Activated T-helper 1 cell treated with anti-CD3 and anti-CD28 coated beads, Interleukin-12 subunit alpha, Interleukin-12 subunit beta, Interleukin-2, Interleukin-4 antibody, amounts not matched to agents 30 ng/mL and 10 ng/mL and 1 ng/mL, durations not matched to agents 14 hours and 24 hours and 36 hours (primary cell): ENCODE data around the gene KRR1. TPM values are rescaled to one million over a fixed set of nuclear protein-coding genes. Genes with fewer than 3 reads are reported as not detected.
"Not testable (repeated sequence)": the region's sequence is repeated elsewhere in the genome, so short reads cannot be mapped to it uniquely, and the experiment has no call there.

Source experiments
- DNase-seq: peaks from one replicate; pipeline ENCODE4 v3.0.0; 2021; ENCODE audit warnings: low spot score
- H3K27ac Mint-ChIP-seq: one replicate; pipeline ENCODE4 v1.8.0; 2021; ENCODE audit warnings: mild to moderate bottlenecking, mixed read lengths
- H3K27me3 Mint-ChIP-seq: one replicate; pipeline ENCODE4 v1.8.0; 2022; ENCODE audit warnings: mild to moderate bottlenecking, moderate library complexity, mixed read lengths; ENCODE audit not compliant: insufficient read depth
- H3K36me3 Mint-ChIP-seq: one replicate; pipeline ENCODE4 v1.8.0; 2021; ENCODE audit warnings: low read depth, mixed read lengths
- H3K4me1 Mint-ChIP-seq: one replicate; pipeline ENCODE4 v1.8.0; 2021; ENCODE audit warnings: low read depth, mixed read lengths
- H3K4me3 Mint-ChIP-seq: one replicate; pipeline ENCODE4 v1.8.0; 2021; ENCODE audit warnings: mild to moderate bottlenecking, moderate library complexity, mixed read lengths
- H3K9me3 Mint-ChIP-seq: one replicate; pipeline ENCODE4 v1.8.0; 2021; ENCODE audit warnings: mixed read lengths
- intact Hi-C: fragments of 100-400 bp; cut with micrococcal nuclease; formaldehyde crosslinking; loops from one replicate; pipeline ENCODE4 v1.15.1; 2024
- total RNA-seq: library from RNA; stranded (reverse); gene quantifications from 2 replicates; pipeline ENCODE4 v1.2.3, GENCODE V29; 2022

KRR1 gene
- total RNA-seq, 1 donor from 2014 or later, result 130 TPM

GRCh38 chr12:75508159-75508558, 3.2 kb downstream of the KRR1 start:
- Mint-ChIP-seq H3K27ac (no peak overlapping the region), H3K4me3 (no peak overlapping the region), H3K9me3 (peaks cover 7% of the 10 kb centered on the region), H3K36me3 (peaks cover 31% of the 10 kb centered on the region), H3K4me1 (peaks cover 58% of the 10 kb centered on the region), H3K27me3 (no peaks in the 10 kb centered on the region)
- intact Hi-C loops, result no loop called here
- DNase-seq, result no peak

DNA sequence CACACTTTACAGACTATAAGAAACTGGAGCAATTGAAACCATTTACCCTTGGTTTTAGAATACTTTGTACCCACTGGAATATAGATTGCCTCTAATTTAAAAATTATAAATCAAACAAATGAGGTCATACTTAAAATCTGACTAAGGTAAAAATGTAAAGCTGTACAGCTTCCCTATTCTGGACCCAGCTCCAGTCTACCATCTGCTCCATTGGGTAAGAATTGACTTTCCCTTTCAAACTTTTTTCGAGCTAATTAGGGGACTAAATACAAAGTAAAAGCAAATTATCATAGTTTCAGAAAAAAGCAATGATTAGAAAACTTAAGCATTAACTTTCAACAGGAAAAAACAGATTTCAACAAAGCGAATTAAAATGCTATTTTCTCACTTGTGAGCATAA, 4.3 kb downstream of the KRR1 start:
- Mint-ChIP-seq H3K4me1 (peaks cover 56% of the 10 kb centered on the region), H3K27me3 (no peaks in the 10 kb centered on the region), H3K4me3 (no peak overlapping the region), H3K27ac (no peak overlapping the region), H3K36me3 (peaks cover 31% of the 10 kb centered on the region), H3K9me3 (peaks cover 5% of the 10 kb centered on the region)
- DNase-seq, result no peak
- intact Hi-C loops, result no loop called here

GRCh38 chr12:75505706-75506312, 5.6 kb downstream of the KRR1 start:
- DNase-seq, result no peak
- no peaks in the 10 kb centered on the region for H3K9me3 Mint-ChIP-seq
- no peak overlapping the region for H3K4me3 Mint-ChIP-seq
- intact Hi-C loops, result loop anchor here (1.0 to 2.0 kb wide), 2 partner anchors 69 to 172 kb away; partner anchors contain the start of gene GLIPR1L1
- peaks cover 28% of the 10 kb centered on the region for H3K36me3 Mint-ChIP-seq
- H3K4me1 Mint-ChIP-seq, result peaks cover 48% of the 10 kb centered on the region
- no peaks in the 10 kb centered on the region for H3K27me3 Mint-ChIP-seq
- H3K27ac Mint-ChIP-seq, result no peak overlapping the region

GRCh38 chr12:75503866-75504265, 7.5 kb downstream of the KRR1 start:
- peaks cover 32% of the 10 kb centered on the region for H3K36me3 Mint-ChIP-seq
- H3K4me3 Mint-ChIP-seq, result no peak overlapping the region
- H3K27me3 Mint-ChIP-seq, result no peaks in the 10 kb centered on the region
- H3K9me3 Mint-ChIP-seq, result no peaks in the 10 kb centered on the region
- intact Hi-C loops, result loop anchor here (2.0 kb wide), 1 partner anchor 67 kb away; no protein-coding TSS in a partner anchor
- no peak overlapping the region for H3K27ac Mint-ChIP-seq
- peaks cover 29% of the 10 kb centered on the region for H3K4me1 Mint-ChIP-seq
- DNase-seq, result no peak

DNA sequence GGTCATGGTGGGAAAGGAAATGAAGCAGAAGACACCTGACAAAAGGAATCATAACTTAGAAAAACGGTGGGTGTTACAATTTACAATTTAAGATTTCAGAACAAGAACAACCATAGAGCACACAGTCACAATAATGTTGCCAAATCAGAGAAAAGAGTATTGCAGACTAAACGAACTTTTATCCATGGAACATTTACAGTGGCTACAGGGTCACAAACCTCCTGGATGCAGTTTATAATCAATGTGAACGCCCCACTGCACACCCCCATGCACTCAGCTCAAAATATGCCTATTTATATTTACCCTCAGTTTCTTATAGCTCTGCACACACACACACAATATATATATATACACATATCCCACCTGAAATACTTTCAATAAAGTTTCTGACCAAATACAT, 8.0 kb downstream of the KRR1 start:
- no peak overlapping the region for H3K27ac Mint-ChIP-seq
- H3K4me3 Mint-ChIP-seq, result no peak overlapping the region
- DNase-seq, result no peak
- peaks cover 35% of the 10 kb centered on the region for H3K36me3 Mint-ChIP-seq
- H3K27me3 Mint-ChIP-seq, result no peaks in the 10 kb centered on the region
- peaks cover 30% of the 10 kb centered on the region for H3K4me1 Mint-ChIP-seq
- intact Hi-C loops, result no loop called here
- no peaks in the 10 kb centered on the region for H3K9me3 Mint-ChIP-seq

DNA sequence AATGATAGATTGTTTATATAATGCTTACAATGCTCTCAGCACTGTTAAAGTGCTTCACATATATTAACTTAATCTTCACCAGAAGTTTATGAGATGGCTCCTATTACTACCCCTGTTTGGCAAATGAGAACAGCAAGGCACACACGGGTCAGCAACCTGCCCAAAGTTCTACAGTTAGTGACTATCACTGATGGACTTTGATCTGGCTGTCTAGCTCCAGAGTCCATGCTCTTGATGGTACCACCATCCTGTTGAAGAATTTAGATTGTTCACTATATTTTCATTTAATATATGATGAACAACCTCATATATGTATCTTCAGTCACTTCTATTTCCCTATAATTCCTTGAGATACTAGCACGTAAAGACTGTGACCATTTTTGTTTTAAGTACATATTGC, 20.2 kb downstream of the KRR1 start:
- H3K27ac Mint-ChIP-seq, result no peak overlapping the region
- no peaks in the 10 kb centered on the region for H3K9me3 Mint-ChIP-seq
- H3K27me3 Mint-ChIP-seq, result no peaks in the 10 kb centered on the region
- intact Hi-C loops, result no loop called here
- peaks cover 18% of the 10 kb centered on the region for H3K4me1 Mint-ChIP-seq
- H3K4me3 Mint-ChIP-seq, result no peak overlapping the region
- no peak for DNase-seq
- peaks cover 17% of the 10 kb centered on the region for H3K36me3 Mint-ChIP-seq

DNA sequence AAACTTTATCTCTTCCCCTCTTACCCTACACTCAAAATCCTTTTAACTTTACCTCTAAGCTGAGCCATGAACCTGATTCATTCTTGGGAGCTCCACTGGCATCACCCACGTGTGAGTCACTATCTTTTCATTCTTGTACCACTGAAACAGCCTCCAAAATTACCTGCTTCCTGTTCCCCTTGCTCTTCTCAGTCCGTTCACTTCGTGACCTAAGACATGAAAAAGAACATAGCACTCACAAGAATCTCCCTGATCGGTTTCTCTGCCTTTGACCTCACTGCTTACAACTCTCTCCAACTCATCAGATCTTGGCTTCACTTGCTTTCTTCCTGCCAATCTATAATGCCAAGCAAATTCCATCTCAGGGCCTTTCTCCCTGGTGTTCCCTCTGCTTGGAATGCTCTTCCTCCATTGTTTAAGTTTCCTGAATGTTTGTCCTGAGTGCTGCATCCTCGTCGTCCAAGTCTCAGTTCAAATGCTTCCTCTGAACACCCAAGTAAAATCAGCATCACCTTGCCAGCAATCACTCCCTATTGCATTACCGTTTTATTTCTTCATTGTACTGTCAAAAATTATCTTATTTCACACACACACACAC, 21.7 kb downstream of the KRR1 start:
- no peaks in the 10 kb centered on the region for H3K9me3 Mint-ChIP-seq

GRCh38 chr12:75489187-75489586, 22.2 kb downstream of the KRR1 start:
- Mint-ChIP-seq H3K4me1 (peaks cover 27% of the 10 kb centered on the region), H3K36me3 (peaks cover 22% of the 10 kb centered on the region), H3K9me3 (no peaks in the 10 kb centered on the region), H3K27ac (peak overlapping the region; percentile 64), H3K27me3 (no peaks in the 10 kb centered on the region), H3K4me3 (peak overlapping the region; percentile 0)
- intact Hi-C loops, result loop anchor here (1.0 to 10.0 kb wide), 5 partner anchors 9 to 1576 kb away; partner anchors contain the start of genes E2F7, GLIPR1, GLIPR1L2 and KRR1
- no peak for DNase-seq

More for the DNA sequence above, 21.7 kb downstream of the KRR1 start:
- Mint-ChIP-seq H3K27me3 (no peaks in the 10 kb centered on the region), H3K36me3 (peaks cover 20% of the 10 kb centered on the region), H3K4me3 (peak overlapping the region; percentile 0), H3K27ac (peak overlapping the region; percentile 64), H3K4me1 (peaks cover 24% of the 10 kb centered on the region)
- DNase-seq, result no peak
- intact Hi-C loops, result loop anchor here (1.0 to 10.0 kb wide), 5 partner anchors 9 to 1575 kb away; partner anchors contain the start of genes E2F7, GLIPR1, GLIPR1L2 and KRR1

- no peak for DNase-seq
- intact Hi-C loops, result loop anchor here (2.0 to 10.0 kb wide), 3 partner anchors 98 to 1576 kb away; partner anchors contain the start of genes E2F7 and GLIPR1L2
- Mint-ChIP-seq H3K4me1 (peaks cover 26% of the 10 kb centered on the region), H3K9me3 (no peaks in the 10 kb centered on the region), H3K36me3 (peaks cover 20% of the 10 kb centered on the region), H3K4me3 (no peak overlapping the region), H3K27me3 (no peaks in the 10 kb centered on the region), H3K27ac (no peak overlapping the region)
Measured at GRCh38 chr12:75488553-75488952, 22.9 kb downstream of the KRR1 start.

- Mint-ChIP-seq H3K4me1 (peaks cover 39% of the 10 kb centered on the region), H3K4me3 (no peak overlapping the region), H3K27me3 (no peaks in the 10 kb centered on the region), H3K9me3 (no peaks in the 10 kb centered on the region), H3K36me3 (peaks cover 20% of the 10 kb centered on the region), H3K27ac (no peak overlapping the region)
- intact Hi-C loops, result loop anchor here (10.0 kb wide), 2 partner anchors 787 to 1577 kb away; partner anchors contain the start of gene E2F7
- DNase-seq, result no peak
Measured at GRCh38 chr12:75487308-75487707, 24.1 kb downstream of the KRR1 start.

GRCh38 chr12:75484450-75484849, 27.0 kb downstream of the KRR1 start:
- Mint-ChIP-seq H3K36me3 (peaks cover 14% of the 10 kb centered on the region), H3K27ac (peak overlapping the region; percentile 3)
- not testable (repeated sequence) for H3K4me3 Mint-ChIP-seq

GRCh38 chr12:75483431-75483830, 28.0 kb downstream of the KRR1 start:
- peak overlapping the region; percentile 56 for H3K27ac Mint-ChIP-seq

More at GRCh38 chr12:75484450-75484849, 27.0 kb downstream of the KRR1 start:
- peaks cover 61% of the 10 kb centered on the region for H3K4me1 Mint-ChIP-seq
- H3K27me3 Mint-ChIP-seq, DNase-seq, H3K9me3 Mint-ChIP-seq: not testable (repeated sequence)
- intact Hi-C loops, result loop anchor here (10.0 kb wide), 2 partner anchors 790 to 1580 kb away; partner anchors contain the start of gene E2F7

GRCh38 chr12:75482646-75483045, 28.8 kb downstream of the KRR1 start:
- no peaks in the 10 kb centered on the region for H3K27me3 Mint-ChIP-seq
- DNase-seq, result no peak
- H3K27ac Mint-ChIP-seq, result peak overlapping the region; percentile 6
- peaks cover 15% of the 10 kb centered on the region for H3K36me3 Mint-ChIP-seq
- H3K9me3 Mint-ChIP-seq, result no peaks in the 10 kb centered on the region
- peaks cover 74% of the 10 kb centered on the region for H3K4me1 Mint-ChIP-seq
- intact Hi-C loops, result loop anchor here (10.0 kb wide), 2 partner anchors 792 to 1582 kb away; partner anchors contain the start of gene E2F7
- peak overlapping the region; percentile 89 for H3K4me3 Mint-ChIP-seq

More at GRCh38 chr12:75483431-75483830, 28.0 kb downstream of the KRR1 start:
- H3K9me3 Mint-ChIP-seq, result no peaks in the 10 kb centered on the region
- no peaks in the 10 kb centered on the region for H3K27me3 Mint-ChIP-seq
- DNase-seq, result no peak
- peaks cover 15% of the 10 kb centered on the region for H3K36me3 Mint-ChIP-seq
- peaks cover 66% of the 10 kb centered on the region for H3K4me1 Mint-ChIP-seq
- no peak overlapping the region for H3K4me3 Mint-ChIP-seq
- intact Hi-C loops, result loop anchor here (10.0 kb wide), 2 partner anchors 791 to 1581 kb away; partner anchors contain the start of gene E2F7
